ENCODE measurements around the gene ROR1.

DNA sequence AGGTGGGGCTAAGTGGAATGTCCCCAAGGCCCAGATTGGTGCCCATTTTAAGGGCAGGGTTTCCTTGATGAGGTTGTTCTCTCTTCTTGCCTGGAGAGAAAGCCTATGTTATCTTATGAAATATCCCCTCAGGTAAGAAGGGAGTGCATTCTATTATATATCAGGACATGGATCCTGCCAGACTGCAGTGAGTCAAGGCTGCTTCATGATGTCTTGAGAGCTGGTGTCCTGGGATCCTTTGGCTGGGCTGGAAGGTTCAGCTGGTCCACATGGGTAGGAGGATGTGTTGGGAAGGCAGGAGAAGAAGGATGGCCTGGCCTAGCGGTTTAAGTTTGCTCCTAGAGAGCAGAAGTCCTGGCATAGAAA, 207.6 kb downstream of the ROR1 start:
- TF ChIP-seq, protein P1, sequence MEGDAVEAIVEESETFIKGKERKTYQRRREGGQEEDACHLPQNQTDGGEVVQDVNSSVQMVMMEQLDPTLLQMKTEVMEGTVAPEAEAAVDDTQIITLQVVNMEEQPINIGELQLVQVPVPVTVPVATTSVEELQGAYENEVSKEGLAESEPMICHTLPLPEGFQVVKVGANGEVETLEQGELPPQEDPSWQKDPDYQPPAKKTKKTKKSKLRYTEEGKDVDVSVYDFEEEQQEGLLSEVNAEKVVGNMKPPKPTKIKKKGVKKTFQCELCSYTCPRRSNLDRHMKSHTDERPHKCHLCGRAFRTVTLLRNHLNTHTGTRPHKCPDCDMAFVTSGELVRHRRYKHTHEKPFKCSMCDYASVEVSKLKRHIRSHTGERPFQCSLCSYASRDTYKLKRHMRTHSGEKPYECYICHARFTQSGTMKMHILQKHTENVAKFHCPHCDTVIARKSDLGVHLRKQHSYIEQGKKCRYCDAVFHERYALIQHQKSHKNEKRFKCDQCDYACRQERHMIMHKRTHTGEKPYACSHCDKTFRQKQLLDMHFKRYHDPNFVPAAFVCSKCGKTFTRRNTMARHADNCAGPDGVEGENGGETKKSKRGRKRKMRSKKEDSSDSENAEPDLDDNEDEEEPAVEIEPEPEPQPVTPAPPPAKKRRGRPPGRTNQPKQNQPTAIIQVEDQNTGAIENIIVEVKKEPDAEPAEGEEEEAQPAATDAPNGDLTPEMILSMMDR (IDR thresholded peaks at IDR 0.05), result no peak
- TF ChIP-seq POLR2AphosphoS5 (IDR thresholded peaks at IDR 0.05) (no peak), POLR2A (IDR thresholded peaks at IDR 0.05) (no peak)

Measured in suprapubic skin (tissue), 4 donors.